OCI-M1 (cell line): ENCODE results near the gene ZNRD2.
A peak's percentile ranks its signal among the peaks of the same experiment; 100 is the strongest.

ENCODE experiments used
- DNase-seq: peaks from one replicate; lab custom pipeline; 2025; lab: John Stamatoyannopoulos, UW

ZNRD2 gene

DNA sequence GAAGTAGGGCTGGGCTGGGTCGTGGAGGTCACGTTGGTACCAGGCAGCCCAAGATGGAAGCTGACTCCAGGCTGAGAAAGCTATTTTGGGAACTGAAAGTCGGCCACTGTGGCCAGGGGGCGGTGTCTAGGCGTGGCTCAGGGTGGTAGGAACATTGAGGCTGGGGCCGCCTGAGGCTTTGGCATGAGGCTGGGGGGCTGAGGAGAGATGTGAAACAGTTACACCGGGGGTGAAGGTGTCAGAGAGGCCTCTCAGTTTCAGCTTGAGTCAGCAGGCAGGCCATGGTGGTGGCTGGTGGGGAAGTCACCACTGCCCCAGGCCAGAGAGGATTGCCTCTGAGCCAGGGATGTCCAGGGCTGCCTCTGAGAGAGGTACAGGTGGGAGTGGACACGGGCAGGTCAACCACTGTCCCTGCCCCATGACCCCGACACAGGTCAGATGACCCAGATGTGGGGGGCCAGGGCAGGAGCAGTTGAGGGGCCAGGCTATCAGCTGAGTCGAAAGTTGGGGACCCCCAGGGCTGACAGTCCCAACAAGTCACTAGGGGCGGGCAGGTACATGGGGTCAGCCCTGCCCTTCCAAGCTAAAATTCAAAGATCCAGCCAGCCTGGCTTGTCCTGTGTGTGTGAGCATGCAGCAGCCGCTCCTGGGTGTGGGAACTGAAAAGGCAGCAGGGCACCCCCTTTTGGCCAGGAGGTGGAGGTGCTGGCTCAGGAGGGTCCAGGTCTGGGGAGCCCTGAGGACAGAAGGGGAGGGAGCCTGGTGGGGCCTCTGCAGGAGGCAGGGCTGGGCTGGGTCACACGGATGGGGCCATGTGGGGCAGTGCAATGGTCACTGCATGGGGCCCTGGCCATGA, 18.1 kb downstream of the ZNRD2 start:
- peak; percentile 68 for DNase-seq

DNA sequence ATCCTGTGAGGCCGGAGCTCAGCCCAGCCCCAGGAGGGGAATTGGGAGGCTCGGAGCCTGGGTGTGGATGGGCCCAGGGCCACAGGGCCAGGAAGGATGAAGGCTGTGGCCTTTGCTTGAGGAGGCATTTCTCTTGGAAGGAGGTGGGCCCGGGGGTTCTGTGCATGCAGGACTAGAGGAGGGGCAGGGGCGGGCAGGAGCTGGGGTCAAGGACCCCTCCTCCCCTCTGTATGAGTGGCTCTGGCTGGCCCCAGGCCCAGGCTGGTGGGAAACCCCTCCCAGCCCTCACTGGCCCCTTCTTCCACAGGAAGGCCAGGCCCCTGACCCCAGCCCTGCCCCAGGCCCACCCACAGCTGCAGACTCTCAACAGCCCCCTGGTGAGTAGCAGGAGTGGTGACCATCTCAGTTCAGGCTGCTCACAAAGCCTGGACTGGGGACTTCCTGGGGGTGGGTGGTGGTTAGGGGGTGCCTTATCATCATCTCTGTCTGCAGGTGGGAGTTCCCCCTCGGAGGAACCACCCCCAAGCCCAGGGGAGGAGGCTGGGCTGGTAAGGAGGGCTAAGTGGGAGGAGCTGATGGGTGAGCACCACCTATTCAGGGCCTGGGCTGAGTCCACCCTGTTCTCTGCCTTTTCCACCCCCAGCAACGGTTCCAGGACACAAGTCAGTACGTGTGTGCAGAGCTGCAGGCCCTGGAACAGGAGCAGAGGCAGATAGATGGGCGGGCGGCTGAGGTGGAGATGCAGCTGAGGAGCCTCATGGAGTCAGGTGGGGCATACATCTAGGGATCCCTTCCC, 19.4 kb downstream of the ZNRD2 start:
- DNase-seq = peak; percentile 45

DNA sequence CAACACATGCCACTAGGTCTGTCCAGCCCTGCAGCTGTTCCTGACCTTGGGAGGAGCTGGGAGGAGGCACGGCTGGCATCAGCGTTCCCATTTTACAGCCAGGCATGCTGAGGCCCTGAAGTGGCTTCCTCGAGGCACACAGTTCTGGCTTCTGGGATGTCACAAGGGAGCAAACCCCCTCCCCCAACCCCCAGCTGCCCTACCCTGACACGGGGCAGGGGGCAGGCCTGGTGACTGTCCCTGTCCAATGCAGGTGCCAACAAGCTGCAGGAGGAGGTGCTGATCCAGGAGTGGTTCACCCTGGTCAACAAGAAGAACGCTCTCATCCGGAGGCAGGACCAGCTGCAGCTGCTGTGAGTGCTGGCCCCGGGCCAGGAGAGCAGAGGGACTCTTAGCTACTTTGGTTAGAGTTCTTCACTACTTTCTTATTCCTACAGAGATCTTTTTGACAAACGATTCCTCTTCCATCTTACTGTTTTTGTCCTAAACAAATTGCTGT, 20.0 kb downstream of the ZNRD2 start:
- DNase-seq = no peak

DNA sequence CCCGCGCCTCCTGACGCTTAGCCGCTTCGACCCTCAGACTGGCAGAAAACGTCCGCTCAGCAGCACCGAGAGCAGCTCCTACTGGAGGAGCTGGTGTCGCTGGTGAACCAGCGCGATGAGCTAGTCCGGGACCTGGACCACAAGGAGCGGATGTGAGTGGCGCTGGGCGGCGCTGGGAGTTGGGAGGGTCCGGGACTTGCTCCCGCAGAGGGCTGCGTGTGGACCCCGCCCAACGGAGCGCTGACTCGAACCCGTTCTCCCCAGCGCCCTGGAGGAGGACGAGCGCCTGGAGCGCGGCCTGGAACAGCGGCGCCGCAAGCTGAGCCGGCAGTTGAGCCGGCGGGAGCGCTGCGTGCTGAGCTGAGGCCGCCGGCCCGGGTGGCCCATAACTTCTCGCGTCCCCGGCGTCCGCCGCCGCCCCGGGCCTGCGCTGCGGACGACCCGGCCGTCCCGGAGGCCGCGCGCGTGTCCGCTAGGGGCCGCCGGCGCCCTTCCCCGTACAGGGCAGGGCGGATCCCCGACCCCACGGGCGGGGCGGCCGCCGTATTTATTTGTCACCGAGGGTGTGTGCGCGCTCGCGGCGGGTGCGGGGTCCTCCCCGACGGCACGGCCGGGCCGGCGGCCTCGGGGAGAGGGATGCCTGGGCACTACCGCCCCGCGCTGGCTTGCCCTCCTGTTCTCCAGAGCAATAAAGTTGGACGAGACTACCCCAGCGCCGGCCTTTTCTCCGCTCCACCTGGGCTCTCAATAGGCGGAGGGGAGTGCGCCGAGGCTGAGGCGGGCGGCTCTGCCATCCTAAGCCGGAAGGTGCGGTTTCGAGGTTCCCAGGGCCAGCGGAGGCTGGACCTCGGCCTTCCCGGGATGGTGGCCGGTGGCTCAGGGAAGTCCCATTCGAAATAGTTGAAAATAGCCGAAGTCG, 21.9 kb downstream of the ZNRD2 start:
- DNase-seq = no peak

DNA sequence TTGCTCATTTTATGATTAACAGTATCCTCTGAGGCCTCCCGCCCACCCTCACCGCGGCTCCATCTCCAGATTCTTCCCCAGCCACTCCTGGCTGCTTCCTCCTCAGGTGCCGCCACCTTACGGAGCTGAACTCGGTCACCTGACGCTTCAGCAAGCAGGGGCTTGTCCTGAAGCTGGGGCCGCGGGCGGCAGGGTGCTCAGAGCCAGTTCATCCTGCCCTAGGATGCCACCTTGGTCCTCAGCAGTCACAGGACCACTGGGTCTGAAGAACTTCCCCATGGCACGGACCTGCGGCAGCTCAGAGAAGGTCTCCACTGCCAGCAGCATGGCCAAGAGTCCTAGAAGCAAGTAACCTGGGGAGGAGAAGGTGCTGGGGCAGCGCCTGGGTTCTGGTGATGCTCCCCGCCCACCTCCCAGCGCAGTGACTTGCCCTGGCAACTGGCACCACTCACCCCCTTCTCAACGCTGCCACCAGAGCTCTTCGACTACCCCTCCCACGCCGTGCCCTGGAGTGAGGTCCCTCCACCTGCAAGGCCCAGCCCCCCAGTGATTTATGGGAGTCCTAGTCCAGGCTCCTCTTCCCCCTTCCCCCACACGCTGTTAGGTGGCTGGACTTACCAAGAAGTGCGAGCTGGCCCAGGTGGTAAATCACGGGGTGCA, 22.7 kb downstream of the ZNRD2 start:
- no peak for DNase-seq

DNA sequence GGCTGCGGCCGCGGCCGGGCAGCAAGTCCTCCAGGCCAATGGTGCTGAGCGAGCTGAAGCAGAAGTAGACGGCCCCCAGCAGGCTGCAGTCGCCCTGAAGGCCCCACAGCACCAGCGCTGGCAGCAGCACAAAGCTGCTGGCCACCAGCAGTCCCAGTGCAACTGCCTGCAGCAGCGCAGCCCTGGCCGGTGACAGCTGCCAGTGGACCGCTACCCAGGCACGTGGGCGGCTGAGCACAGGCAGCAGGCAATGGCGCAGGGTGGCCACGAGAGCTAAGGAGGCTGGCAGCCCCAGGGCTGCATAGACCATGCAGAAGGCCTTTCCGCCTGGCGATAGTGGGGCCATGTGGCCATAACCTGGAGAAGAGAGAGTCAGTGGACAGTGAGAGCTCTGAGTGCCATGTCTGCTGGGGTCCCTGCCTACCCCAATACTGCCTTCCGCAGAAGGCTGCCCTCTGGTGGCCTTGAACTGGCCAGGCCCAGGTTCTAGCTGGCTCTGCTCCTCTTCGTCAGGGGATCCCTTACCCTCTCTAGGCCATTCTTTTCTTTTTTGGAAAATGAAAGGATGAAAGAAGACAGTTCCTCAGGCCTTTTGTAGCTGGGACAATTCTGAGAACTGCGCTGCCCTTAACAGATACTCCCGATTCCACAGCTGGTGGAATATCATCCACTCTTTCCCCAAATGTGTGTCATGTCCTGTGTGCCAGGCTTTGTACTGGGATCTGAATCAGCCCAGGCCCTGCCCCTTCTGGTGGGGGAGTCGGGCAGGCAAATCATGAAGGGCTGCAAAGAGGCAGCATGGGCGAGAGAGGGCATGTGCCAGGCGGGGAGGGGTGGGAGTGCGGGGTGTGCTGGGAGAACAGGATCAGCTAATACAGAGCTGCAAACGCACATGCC, 23.5 kb downstream of the ZNRD2 start:
- peak; percentile 36 for DNase-seq

DNA sequence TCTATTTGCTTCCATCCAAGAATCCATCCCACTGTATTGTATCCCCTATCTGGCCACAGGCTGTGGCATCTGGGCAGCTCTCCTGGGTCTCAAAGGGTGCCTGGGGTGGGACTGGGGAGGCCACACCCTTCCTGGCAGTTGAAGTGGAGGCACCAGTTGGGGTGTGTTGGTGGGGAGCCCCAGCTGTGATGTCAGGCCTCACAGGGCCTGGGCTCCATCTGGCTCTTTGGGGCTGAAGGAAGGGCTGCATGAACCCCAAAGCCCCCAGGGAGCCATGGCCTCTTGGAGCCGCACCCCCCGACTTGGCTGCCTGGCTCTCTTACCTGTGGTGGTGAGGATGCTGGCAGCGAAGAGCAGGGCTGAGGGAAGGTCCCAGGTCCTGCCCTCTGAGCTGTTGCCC, 24.9 kb downstream of the ZNRD2 start:
- no peak for DNase-seq

DNA sequence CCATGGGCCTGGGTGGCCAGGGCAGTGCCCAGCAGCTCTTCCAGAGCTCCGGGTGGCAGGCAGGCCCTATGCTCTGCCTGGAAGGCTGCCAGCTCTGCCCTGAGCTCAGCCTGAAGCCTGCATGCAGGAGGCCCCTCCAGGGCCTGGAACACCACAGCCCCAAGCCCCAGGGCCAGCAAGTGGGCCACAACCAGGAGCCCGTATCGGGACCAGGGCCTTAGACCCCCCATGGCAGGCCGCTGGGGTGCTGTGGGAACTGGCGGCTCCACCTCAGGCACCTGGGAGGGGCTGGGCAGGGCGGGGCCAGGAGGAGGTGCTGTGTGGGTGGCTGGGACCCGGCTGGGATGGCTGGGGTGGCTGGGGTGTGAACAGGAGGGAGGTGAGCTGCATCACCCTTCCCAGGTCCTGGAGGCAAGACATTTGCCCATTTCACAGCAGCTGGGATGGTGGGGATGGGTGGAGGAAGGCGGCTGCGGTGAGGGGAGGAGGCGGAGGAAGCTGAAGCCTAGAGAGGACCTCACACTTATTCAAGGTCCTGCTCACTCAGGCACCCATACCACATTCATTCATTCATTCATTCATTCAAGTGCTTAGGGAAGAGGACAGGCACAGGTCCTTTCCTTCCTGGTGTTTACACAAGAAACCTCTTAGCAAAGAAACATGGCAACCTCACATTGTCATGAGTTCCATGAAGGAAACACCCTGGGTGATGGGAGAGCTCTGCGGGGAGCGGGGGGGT, 25.4 kb downstream of the ZNRD2 start, which contains the start of gene KCNK7:
Gene KCNK7 (minus strand): TSS at position 258 of the 739 bp plus-strand sequence. CDS start 28 bp downstream, at position 230.
- DNase-seq = no peak

DNA sequence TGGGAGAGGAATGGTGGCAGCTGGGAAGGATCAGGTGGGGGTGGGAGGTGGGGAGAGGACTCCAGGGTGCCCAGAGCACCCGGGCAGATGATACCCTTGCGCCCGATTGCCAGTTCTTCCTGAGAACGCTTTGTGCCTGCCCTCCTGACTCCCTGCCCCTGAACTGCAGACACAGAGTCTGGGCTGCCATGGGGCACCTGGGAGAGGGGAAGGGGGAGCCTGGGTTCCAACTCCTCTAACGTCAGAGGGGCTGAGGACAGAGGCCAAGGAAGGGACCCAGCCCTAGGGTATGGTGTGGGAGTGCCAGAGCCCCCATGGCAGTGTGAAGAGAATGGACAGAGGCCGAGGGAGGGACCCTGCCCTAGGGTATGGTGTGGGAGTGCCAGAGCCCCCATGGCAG, 26.2 kb downstream of the ZNRD2 start:
- no peak for DNase-seq

DNA sequence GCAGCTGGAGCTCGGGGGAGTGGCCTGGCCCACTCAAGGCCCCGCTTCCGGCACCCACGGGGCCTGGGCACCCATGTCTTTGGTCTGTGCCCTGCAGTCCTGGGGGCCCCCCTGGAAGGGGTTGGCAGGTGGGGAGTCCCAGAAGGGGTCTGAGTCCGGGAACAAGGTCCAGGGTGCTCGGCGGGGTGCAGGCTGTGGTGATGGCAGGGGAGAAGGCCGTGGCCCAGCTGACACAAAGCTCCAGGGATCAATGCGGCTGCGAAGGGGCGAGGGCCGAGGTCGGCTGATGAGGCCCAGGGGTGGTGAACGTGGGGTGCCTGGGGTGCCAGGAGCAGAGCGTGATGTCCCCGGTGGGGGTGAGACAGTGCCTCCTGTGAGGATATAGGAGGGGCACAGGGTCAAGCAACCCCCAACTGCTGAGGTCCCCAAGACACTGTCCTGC, 28.0 kb downstream of the ZNRD2 start:
- DNase-seq = no peak

DNA sequence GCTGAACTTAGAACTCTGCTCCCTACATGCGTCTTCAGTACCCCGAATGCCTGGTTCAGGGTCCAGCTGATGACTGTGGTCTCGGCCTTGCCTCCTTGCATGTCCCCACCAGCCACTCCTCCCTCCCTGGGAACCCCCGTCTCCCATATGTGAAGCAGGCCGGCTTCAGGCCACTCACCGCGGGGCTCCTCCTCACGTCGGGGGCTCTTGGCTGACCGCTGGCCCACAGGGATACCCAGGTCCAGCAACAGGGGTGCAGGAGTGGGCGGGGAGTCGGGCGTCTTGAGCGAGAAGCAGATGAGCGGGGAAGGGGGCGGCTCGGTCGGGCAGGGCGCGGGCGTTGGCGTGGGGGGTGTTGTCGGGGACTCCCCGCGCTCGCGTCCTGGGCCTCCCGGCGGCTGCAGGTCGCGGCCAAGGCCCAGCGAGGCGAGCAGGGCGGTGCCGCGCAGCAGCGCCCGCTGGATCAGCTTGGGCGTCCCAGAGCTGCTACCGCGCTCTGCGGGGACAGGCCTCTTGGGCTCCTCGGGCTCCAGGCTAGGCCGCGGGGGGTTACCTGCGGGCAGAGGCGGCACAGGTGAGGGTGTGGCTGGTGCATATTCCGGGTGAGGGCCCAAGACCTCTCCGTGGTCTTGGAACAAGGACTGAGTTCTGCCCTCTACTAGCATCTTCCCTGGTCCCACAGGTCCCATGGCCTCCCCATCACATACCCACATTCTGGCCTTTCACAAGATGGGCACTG, 29.1 kb downstream of the ZNRD2 start:
- DNase-seq = no peak

DNA sequence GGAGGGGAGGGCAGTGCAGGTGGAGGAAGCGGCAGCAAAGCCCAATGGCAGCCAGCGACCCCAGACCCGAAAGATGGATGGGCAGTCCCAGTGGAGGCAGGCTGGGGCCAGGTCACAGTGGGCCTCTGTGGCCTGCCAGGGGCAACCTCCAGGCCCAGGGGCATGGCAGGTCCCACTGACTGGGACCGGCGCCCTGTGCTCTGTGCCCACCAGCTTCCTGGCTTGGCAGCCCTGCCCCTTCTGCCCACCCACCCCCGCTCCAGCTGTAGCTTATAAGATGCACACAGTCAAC, 29.6 kb downstream of the ZNRD2 start:
- DNase-seq = no peak

DNA sequence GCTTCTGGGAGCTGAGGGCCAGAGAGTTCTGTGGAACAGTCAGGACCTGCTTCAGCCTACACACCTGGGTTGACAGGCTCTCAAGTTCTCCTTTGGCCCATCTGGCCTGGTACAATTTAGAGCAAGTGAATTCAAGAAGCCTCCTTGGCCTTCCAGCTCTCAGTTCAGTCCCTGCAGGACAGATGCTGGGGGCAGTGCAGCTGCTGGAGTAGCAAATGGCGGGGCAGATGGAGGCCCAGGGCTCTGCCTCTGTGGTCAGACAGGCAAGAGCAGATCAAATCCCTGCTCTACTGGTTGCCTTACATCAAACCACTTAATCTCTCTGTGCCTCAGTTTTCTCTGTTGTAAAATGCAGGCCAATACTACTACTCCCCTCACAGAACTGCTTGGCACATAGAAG, 34.0 kb downstream of the ZNRD2 start:
- DNase-seq = no peak

DNA sequence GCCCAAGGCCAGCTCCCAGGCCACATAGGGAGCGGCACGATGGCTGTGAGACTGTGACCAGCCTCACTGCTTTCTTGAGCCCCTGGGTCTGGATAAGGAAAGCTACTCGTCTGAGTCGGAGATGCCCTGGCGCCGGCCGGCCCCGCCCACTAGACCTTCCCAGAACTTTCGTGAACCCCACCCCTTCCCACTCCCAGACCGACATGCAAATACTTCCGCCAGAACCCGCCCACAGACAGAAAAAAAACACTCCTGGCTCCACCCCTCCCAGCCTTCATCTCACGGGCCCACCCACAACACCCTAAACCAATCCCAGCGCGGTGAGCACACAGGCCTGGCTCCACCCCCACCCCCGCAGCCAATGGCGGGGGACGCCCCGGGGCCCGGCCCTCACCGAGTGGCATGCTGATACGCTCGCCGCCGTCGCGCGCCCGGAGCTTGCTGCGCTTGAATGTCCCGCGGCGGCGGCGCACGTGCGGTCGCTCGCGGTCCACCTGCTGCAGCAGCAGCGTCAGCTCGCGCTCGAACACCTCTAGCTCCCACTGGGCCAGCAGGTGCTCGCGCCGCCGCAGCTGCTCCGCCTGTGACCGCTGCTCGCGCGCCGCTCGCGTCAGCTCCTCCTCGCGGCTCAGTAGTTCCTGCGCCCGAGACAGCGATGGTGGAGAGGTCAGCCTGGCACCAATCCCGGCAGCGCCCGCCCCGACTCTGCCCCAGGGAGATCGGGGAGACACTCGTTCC, 36.8 kb downstream of the ZNRD2 start:
- DNase-seq = no peak

DNA sequence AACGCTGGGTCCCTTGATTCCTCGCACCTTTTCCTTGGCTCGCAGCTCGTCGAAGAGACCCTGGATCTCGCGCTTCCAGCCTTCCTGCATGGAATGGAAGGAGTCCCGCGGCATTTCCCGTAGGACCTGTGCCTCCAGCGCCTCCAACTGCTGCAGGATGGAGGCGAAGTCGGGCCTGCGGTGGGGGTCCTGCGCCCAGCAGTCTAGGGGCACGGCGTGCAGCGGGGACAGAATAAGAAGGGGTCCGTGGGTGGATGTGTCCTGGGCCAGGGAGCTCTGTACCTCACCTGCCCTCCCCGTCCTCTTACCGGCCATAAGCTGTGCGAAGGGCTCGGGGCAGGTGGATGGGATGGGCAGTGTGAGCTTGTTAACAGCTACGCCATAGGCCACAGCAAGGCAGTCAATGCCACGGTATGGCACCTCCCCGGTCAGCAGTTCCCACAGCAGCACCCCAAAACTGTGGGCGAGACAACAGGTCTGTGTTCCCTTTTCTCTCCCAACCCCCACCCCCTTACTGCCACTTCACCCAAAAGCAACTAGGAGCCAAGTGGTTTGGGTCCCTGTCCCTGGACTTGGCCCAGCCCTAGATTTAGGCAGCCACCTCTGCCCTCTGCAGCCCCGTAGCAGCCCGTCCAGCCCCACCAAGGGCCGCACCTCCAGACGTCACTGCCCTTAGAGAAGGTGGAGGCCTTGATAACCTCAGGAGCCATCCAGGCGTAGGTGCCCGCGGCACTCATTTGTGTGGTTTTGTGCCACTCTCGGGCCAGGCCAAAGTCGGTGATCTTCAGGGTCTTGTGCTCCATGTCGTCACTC, 37.5 kb downstream of the ZNRD2 start:
- no peak for DNase-seq

DNA sequence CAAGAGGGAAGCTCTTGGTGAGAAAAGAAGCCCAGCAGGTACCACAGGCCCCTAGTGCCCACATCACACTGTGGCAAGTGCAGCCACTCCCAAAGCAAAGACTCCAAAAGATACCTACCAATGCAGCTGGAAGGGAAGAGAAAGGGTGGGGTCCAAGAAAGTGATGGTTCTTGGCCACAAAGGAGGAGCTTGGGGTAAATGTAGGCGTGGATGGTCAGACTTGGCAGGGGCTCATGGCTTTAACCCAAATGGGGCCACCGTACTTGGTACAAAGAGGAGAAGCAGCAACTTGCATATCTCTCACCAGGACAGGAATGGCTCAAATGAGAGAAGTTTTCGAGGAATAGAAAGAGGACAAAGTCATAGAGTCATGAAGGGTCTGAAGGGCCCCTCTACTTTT, 39.0 kb downstream of the ZNRD2 start:
- no peak for DNase-seq

DNA sequence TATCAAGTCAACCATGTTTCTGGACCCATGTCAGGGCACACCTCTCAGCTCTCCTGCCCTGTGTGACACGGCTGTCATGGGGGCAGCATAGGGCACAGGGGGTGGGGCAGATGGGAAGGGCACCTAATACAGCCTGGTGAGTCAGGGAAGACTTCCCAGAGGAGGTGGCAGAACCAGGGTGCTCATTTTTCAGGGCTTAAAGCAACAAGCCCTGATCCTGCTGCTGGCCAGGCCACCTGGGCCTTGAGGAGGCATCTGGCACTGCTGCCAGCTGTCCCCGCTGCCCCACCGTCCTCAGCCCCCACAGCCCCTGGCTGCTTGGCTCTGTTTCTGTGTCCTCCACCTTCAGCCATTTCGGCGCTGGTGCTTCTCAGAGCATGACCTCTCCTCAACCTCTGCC, 39.4 kb downstream of the ZNRD2 start:
- no peak for DNase-seq
